Fibroblast of skin of left biceps (primary cell): ENCODE data around the gene PLP2.

ENCODE experiments used
- DNase-seq, 2 experiments: peaks; one replicate each; pipeline ENCODE4 v3.0.0-alpha.2; 2013; ENCODE audit warnings: low read depth in 2 of 2

Gene PLP2

GRCh38 chrX:49209434-49210251, 37.9 kb downstream of the PLP2 start:
- DNase-seq, result no peak

- no peak for DNase-seq
Measured at GRCh38 chrX:49210406-49210805, 38.7 kb downstream of the PLP2 start.

- no peak for DNase-seq
Measured at GRCh38 chrX:49211074-49211473, 39.4 kb downstream of the PLP2 start.

- no peak for DNase-seq
Measured at GRCh38 chrX:49212209-49212608, 40.5 kb downstream of the PLP2 start.

- no peak for DNase-seq
Measured at GRCh38 chrX:49212861-49213260, 41.2 kb downstream of the PLP2 start.

GRCh38 chrX:49214416-49214815, 42.7 kb downstream of the PLP2 start:
- DNase-seq, result no peak

GRCh38 chrX:49214996-49215526, 43.4 kb downstream of the PLP2 start:
- no peak for DNase-seq

- DNase-seq, result no peak
Measured at GRCh38 chrX:49220100-49220499, 48.4 kb downstream of the PLP2 start.

- no peak for DNase-seq
Measured at GRCh38 chrX:49221868-49222267, 50.2 kb downstream of the PLP2 start.
